ENCODE measurements around the gene SORBS1. TPM values are rescaled to one million over a fixed set of nuclear protein-coding genes. Genes with fewer than 3 reads are reported as not detected.

SORBS1 gene
- total and polyA plus RNA-seq, 2 of the 13 experiments (the other 11 are each of a cell fraction or from before 2014, with no cell fraction given) = 16.8 to 39.8 TPM

- TF ChIP-seq MXI1 (IDR thresholded peaks at IDR 0.05; ENCODE audit: borderline replicate concordance, low read depth, low read length) (no peak), HOMEZ (CRISPR knock-in tag; IDR thresholded peaks at IDR 0.05; ENCODE audit: low read depth) (no peak; the same call in 1 of the 2 replicates), MEIS2 (CRISPR knock-in tag; IDR thresholded peaks at IDR 0.05) (no peak), TBP (CRISPR knock-in tag; IDR thresholded peaks at IDR 0.05) (no peak), ATF3 (CRISPR knock-in tag; IDR thresholded peaks at IDR 0.05) (peak; percentile 76; the same call in 1 of the 2 replicates), THAP7 (CRISPR knock-in tag; IDR thresholded peaks at IDR 0.05) (no peak), ZNF296 (CRISPR knock-in tag; conservative IDR thresholded peaks at IDR 0.05) (no peak), IKZF4 (CRISPR knock-in tag; IDR thresholded peaks at IDR 0.05; ENCODE audit: borderline replicate concordance, low read depth, not compliant biosample characterization) (no peak), IRX3 (CRISPR knock-in tag; IDR thresholded peaks at IDR 0.05; ENCODE audit: borderline replicate concordance, low read depth) (no peak), HMG20A (CRISPR knock-in tag; IDR thresholded peaks at IDR 0.05; ENCODE audit: borderline replicate concordance) (no peak), MTF1 (CRISPR knock-in tag; IDR thresholded peaks at IDR 0.05) (no peak), ZNF10 (CRISPR knock-in tag; IDR thresholded peaks at IDR 0.05; ENCODE audit: borderline replicate concordance, low read depth) (no peak), SRSF9 (IDR thresholded peaks at IDR 0.05; ENCODE audit: borderline replicate concordance, insufficient read depth, low read depth, low read length, poor library complexity, severe bottlenecking) (no peak), ZNF44 (CRISPR knock-in tag; IDR thresholded peaks at IDR 0.05) (no peak), ZBTB4 (CRISPR knock-in tag; IDR thresholded peaks at IDR 0.05; ENCODE audit: borderline replicate concordance) (no peak)
- TF ChIP-seq, protein P1, sequence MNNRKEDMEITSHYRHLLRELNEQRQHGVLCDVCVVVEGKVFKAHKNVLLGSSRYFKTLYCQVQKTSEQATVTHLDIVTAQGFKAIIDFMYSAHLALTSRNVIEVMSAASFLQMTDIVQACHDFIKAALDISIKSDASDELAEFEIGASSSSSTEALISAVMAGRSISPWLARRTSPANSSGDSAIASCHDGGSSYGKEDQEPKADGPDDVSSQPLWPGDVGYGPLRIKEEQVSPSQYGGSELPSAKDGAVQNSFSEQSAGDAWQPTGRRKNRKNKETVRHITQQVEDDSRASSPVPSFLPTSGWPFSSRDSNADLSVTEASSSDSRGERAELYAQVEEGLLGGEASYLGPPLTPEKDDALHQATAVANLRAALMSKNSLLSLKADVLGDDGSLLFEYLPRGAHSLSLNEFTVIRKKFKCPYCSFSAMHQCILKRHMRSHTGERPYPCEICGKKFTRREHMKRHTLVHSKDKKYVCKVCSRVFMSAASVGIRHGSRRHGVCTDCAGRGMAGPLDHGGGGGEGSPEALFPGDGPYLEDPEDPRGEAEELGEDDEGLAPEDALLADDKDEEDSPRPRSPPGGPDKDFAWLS (CRISPR knock-in tag; IDR thresholded peaks at IDR 0.05; ENCODE audit: borderline replicate concordance) = no peak
Measured at GRCh38 chr10:95517536-95518454, 43.4 kb downstream of the SORBS1 start (continued).
